HG02970 (cell line): Measurements from ENCODE around the gene ADRA2B.
"Not testable (repeated sequence)": the region's sequence is repeated elsewhere in the genome, so short reads cannot be mapped to it uniquely, and the experiment has no call there.

ENCODE experiments used
- ATAC-seq: cut with Tn5 transposase; IDR thresholded peaks from one replicate; pipeline ENCODE4 v1.9.1; 2021; ENCODE audit warnings: mild to moderate bottlenecking, moderate library complexity, moderate number of reproducible peaks; ENCODE audit not compliant: unreplicated experiment, low FRiP score

The ADRA2B gene

DNA sequence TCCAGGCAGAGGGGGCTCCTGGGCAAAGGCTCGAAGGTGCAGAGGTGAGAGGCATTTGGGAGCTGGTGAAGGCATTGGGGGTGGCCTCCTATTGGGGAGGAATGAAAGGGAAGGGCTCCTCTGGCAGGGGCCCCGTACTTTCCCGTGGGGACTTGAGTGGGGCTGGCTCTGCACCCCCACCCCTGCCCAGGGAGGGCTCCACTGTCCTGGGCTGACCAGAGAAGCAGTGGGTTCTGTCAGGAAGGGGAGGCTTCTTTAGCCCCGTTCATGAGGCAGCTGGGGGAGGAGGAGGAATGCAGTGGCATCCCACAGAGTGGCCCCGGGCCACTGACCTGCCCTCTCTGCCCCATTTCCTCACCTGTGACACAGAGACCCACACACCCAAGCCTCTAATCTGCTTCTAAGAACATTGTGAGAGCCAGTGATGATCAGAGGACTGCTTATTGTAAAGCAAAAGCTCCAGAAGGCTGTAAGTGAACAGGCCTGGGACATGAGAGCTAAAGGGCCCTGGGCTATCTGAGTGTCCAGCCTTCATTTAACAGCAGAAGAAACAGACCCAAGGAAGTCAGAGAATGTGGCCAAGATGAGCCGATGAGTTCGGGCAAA lies 43.1 kb downstream of the ADRA2B start:
- no peak for ATAC-seq

- no peak for ATAC-seq
Measured at GRCh38 chr2:96072746-96073145, 43.6 kb downstream of the ADRA2B start.

- not testable (repeated sequence) for ATAC-seq
Measured at GRCh38 chr2:96071977-96072491, 44.3 kb downstream of the ADRA2B start.

DNA sequence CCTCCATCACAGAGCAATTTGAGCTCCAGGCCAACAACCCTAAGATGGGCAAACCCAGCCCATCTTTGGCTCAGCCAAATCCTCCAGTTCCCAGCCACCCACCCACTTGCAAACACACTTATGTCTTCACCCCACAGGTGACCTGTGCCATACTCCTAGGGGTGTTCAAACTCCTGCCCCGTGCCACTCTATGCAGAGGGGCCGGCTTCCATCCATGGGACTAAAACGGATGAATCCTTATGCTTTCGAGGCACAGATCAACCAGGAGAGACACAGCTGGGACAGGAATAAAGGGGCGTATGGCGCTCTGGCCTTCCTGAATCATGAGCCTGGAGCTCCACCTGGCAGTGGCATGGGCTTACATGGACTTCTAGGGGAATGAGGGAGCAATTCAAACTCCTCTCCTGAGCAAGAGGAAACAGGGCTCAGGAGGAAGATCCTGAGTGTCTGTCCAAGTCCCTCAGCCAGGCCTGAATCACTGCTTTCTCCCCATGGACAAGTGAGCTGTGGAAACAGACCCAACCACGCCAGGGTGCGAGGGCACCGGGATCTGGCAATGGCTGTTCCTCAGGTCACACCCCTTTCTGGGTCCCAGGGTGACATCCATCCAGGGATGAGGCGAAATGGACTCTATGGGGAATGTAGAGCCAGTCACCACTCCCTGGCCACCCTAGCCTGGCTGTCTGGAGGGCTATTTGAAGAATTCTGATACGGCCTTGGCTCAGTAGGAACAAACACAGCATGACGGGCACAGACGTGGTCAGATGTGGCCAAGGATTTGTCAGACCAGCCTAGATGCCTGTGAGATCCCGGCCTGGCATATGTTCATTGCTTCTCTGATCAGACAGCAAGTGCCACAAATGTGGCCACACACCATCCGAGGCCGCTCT lies 45.0 kb downstream of the ADRA2B start:
- ATAC-seq, result not testable (repeated sequence)

DNA sequence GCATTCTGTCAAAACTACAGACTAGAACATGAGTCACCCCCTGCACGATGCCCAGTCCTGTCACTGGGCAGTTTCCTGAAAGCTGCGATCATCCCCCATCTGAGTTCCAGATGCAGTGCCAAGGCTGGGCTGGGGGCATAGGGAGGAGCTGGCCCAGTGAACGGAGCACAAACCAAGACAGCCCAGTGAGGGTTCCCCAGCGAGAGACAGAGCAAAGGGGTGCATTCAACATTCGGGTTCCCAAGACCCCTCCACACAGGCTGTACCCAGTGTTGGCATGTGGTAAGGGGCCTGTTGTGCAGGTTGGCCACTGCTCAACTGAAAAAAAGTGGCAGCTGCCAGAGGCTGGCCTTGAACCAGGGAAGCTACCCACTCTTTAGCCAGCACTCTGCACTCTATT lies 46.0 kb downstream of the ADRA2B start:
- ATAC-seq, result not testable (repeated sequence)

DNA sequence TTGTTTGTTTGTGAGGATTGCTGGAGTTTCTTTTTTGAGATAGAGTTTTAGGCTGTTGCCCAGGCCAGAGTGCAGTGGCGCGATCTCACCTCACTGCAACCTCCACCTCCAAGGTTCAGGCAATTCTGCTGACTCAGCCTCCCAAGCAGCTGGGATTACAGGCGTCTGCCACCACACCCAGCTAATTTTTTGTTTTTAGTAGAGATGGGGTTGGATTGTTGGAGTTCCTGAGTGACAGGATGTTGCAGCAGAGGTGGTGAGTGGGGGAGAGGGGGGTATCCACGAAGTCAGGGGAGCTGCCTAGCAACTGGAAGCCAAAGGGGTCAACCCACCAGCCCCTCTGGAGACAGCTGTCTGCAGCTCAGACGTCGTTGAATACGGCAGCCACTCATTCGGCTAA lies 46.5 kb downstream of the ADRA2B start:
- ATAC-seq, result not testable (repeated sequence)

GRCh38 chr2:96067902-96068581 lies 48.3 kb downstream of the ADRA2B start:
- ATAC-seq, result not testable (repeated sequence)

GRCh38 chr2:96067098-96067660 lies 49.2 kb downstream of the ADRA2B start:
- ATAC-seq, result not testable (repeated sequence)

DNA sequence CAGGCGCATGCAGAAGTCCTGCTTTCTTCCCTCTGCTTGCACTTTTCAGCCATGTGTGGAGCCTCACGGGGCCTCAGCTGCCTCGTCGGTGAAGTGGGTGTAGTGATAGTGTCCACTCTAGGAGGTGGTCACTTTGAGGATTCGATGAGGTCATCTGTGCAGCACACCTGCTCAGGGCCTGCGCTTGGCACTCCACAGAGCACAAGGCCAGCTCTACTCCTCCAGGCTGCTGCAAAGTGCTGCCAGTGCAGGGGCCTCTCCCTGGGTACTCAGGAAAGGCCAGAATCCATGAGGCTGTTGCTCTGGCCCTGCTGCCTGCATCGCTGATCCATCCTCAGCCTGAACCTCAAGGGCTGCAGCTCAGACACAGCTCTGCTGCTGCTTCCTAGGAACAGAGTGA lies 49.9 kb downstream of the ADRA2B start:
- ATAC-seq, result not testable (repeated sequence)

- ATAC-seq, result not testable (repeated sequence)
Measured at GRCh38 chr2:96065954-96066353, 50.4 kb downstream of the ADRA2B start.

DNA sequence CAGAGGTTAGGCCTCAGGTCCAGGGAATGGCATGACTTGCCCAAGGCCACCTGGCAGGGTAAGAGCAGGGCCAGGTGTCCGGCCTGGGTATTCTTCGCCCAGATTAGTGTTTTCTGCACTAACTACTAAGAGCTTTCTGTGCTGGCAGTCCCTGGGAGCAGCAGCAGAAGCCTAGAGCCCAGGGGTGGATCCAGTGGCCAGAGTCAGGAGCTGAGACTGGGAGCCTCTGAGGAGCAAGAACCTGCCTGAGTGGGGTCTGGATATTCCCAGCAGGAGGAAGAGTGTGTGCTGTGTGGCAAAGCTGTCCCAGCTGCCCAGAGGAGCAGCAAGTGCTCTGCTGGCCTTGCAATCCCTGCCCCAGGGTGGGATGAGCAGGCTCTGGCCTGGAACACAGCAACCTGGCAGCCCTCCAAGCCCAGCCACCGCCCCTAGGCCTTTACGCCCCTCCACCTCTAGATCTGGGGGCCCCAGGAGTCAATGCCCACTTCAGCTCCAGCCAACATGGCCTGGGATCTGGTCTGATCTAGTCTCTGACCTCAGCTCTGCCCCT lies 50.9 kb downstream of the ADRA2B start:
- no peak for ATAC-seq

GRCh38 chr2:96064760-96065159 lies 51.6 kb downstream of the ADRA2B start:
- ATAC-seq, result not testable (repeated sequence)

DNA sequence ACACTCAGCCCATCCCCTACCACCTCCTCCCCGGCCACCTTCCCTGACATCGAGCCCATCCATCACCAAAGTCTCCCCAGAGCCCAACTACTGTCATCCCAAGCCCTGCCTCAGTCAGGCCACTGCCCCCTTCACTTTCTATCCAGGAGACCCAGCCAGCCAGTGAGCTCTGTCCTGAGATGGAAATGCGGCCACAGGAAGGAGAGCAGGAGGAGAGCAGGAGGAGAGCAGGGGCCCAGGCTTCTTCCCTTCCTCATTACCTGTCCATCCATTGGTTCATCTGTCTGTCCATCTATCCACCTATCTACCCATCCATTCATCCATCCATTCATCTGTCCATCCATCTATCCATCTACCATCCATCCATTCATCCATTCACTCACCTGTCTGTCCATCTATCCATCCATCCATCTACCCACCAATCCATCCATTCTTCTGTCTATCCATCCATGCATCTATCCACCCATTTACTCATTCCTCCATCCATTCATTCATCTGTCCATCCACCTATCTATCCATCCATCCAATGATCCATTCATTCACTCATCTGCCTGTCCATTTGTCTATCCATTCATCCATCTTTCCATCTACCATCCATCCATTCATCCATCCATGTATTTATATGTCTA lies 52.2 kb downstream of the ADRA2B start:
- ATAC-seq, result not testable (repeated sequence)

- ATAC-seq, result not testable (repeated sequence)
Measured at GRCh38 chr2:96063116-96063899, 53.1 kb downstream of the ADRA2B start.
